DND-41 (cell line): ENCODE measurements around the gene QSER1.

Source experiments
- ATAC-seq: fragments of 200-7000 bp; cut with Tn5 transposase; 3 replicates; pipeline ENCODE4 v1.9.1; 2021; ENCODE audit warnings: low read depth; ENCODE audit not compliant: insufficient read depth
- DNase-seq: peaks from one replicate; pipeline ENCODE4 v3.0.0-alpha.2; 2020
- H2AFZ ChIP-seq: 2 replicates; pipeline ENCODE4 v1.6.0; 2012; ENCODE audit warnings: low read depth, low read length
- H3K27ac ChIP-seq: 2 replicates; pipeline ENCODE4 v1.5.1; 2012; ENCODE audit warnings: low read length, inconsistent platforms
- H3K27me3 ChIP-seq: fragments of 200-600 bp; sonication (generic); 2 replicates; pipeline ENCODE4 v1.6.0; 2012; ENCODE audit warnings: low read length, mild to moderate bottlenecking, inconsistent platforms; ENCODE audit not compliant: insufficient read depth, poor library complexity
- H3K36me3 ChIP-seq: 2 replicates; pipeline ENCODE4 v1.5.1; 2012; ENCODE audit warnings: low read length, inconsistent platforms; ENCODE audit not compliant: insufficient read depth
- H3K4me1 ChIP-seq: 2 replicates; pipeline ENCODE4 v1.5.1; 2012; ENCODE audit warnings: mild to moderate bottlenecking, low read length; ENCODE audit not compliant: insufficient read depth
- H3K4me2 ChIP-seq: 2 replicates; pipeline ENCODE4 v1.6.0; 2012; ENCODE audit warnings: mild to moderate bottlenecking, moderate library complexity, low read length, inconsistent platforms; ENCODE audit not compliant: insufficient read depth
- H3K4me3 ChIP-seq, 2 experiments: fragments of 200-600 bp in 1 of 2; shearing (Covaris generic) in 1 of 2; 2 replicates each; pipeline ENCODE4 v1.5.1; 2012 to 2016; ENCODE audit warnings: inconsistent platforms in 2 of 2, low read length in 2 of 2, mild to moderate bottlenecking in 2 of 2, low read depth in 1 of 2, moderate library complexity in 1 of 2
- H3K79me2 ChIP-seq: 2 replicates; pipeline ENCODE4 v1.6.0; 2012; ENCODE audit warnings: low read length, inconsistent platforms; ENCODE audit not compliant: insufficient read depth
- H3K9ac ChIP-seq: 2 replicates; pipeline ENCODE4 v1.6.0; 2012; ENCODE audit warnings: low read depth, mild to moderate bottlenecking, inconsistent platforms, low read length, moderate library complexity
- H3K9me3 ChIP-seq: 2 replicates; pipeline ENCODE4 v1.5.1; 2012; ENCODE audit warnings: low read length, moderate library complexity, mild to moderate bottlenecking, inconsistent platforms; ENCODE audit not compliant: insufficient read depth, severe bottlenecking
- H4K20me1 ChIP-seq: 2 replicates; pipeline ENCODE4 v1.6.0; 2012; ENCODE audit warnings: low read length; ENCODE audit not compliant: insufficient read depth
- EZH2 ChIP-seq: IDR thresholded peaks from 3 replicates; pipeline ENCODE4 v1.6.1; 2012; ENCODE audit warnings: borderline replicate concordance, low read depth, mild to moderate bottlenecking, moderate library complexity, low read length, inconsistent platforms; ENCODE audit not compliant: severe bottlenecking
- TF ChIP-seq, protein P1 (sequence below): IDR thresholded peaks from 2 replicates; pipeline ENCODE4 v1.5.1; 2012; ENCODE audit warnings: borderline replicate concordance, low read length, moderate library complexity, mild to moderate bottlenecking; ENCODE audit not compliant: poor library complexity, severe bottlenecking; ENCODE audit errors: extremely low read depth

QSER1 gene

DNA sequence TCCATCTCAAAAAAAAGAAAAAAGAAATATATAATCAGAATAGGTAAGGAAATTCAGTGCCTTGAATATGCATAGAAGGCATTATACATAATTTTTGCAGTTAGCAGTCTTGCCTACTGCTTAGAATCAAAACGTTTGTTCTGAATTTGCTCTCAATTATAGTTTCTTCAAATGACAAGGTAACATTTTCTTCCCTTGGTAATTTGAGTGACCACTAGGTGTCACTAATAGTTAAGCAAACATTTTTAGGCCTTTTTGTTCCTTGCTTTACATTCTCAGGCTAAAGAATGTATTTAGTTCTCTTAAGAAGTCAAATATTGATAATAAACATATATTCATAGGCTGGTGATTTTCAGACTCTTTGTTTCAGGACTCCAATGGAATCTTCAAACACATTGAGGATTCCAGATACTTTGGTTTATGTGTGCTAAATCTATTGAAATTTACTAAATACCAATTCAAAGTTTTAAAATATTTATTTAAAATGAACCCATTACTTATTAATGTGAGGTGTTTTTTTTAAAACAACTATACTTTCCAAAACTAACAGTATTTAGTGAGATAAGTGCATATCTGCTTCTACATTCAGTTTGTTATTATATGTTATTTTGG is 68.0 kb downstream of the QSER1 start:
- H4K20me1 ChIP-seq, result no peaks in the 10 kb centered on the region
- no peak for DNase-seq

DNA sequence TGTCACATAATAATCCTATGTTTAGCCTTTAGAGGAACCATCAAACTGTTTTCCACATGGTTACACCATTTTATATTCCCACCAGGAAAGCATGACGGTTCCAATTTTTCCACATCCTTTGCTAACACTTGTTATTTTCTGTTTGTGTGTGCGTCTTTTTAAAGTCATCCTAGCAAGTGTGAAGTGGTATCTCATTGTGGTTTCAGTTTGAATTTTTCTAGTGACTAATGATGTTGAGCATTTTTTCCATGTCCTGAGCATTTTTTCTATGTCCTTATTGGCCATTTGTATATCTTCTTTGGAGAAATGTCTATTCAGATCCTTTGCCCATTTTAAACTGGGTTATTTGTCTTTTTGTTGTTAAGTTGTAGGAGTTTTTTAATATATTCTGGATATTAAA is 69.4 kb downstream of the QSER1 start:
- no peak overlapping the region for H3K9ac ChIP-seq
- DNase-seq (no peak), ATAC-seq (no peak)
- no peak overlapping the region for H3K4me3 ChIP-seq
- no peaks in the 10 kb centered on the region for H3K79me2 ChIP-seq
- H3K27ac ChIP-seq, result no peak overlapping the region
- TF ChIP-seq, protein P1, sequence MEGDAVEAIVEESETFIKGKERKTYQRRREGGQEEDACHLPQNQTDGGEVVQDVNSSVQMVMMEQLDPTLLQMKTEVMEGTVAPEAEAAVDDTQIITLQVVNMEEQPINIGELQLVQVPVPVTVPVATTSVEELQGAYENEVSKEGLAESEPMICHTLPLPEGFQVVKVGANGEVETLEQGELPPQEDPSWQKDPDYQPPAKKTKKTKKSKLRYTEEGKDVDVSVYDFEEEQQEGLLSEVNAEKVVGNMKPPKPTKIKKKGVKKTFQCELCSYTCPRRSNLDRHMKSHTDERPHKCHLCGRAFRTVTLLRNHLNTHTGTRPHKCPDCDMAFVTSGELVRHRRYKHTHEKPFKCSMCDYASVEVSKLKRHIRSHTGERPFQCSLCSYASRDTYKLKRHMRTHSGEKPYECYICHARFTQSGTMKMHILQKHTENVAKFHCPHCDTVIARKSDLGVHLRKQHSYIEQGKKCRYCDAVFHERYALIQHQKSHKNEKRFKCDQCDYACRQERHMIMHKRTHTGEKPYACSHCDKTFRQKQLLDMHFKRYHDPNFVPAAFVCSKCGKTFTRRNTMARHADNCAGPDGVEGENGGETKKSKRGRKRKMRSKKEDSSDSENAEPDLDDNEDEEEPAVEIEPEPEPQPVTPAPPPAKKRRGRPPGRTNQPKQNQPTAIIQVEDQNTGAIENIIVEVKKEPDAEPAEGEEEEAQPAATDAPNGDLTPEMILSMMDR, result no peak
- TF ChIP-seq EZH2, result no peak
- H3K4me2 ChIP-seq, result no peak overlapping the region
- H3K9me3 ChIP-seq, result no peaks in the 10 kb centered on the region
- no peaks in the 10 kb centered on the region for H3K4me1 ChIP-seq
- no peaks in the 10 kb centered on the region for H4K20me1 ChIP-seq
- peaks cover 78% of the 10 kb centered on the region for H3K36me3 ChIP-seq
- H2AFZ ChIP-seq, result no peak overlapping the region
- no peaks in the 10 kb centered on the region for H3K27me3 ChIP-seq

More for the DNA sequence above, 68.0 kb downstream of the QSER1 start:
- Histone ChIP-seq H3K9me3 (no peaks in the 10 kb centered on the region), H3K4me2 (no peak overlapping the region), H3K79me2 (no peaks in the 10 kb centered on the region), H3K9ac (no peak overlapping the region), H3K27ac (no peak overlapping the region), H2AFZ (no peak overlapping the region), H3K4me3 (no peak overlapping the region), H3K4me1 (no peaks in the 10 kb centered on the region), H3K27me3 (no peaks in the 10 kb centered on the region), H3K36me3 (peaks cover 77% of the 10 kb centered on the region)
- ATAC-seq, result peak; percentile 61
- TF ChIP-seq, protein P1, result peak; percentile 80
- no peak for TF ChIP-seq EZH2

DNA sequence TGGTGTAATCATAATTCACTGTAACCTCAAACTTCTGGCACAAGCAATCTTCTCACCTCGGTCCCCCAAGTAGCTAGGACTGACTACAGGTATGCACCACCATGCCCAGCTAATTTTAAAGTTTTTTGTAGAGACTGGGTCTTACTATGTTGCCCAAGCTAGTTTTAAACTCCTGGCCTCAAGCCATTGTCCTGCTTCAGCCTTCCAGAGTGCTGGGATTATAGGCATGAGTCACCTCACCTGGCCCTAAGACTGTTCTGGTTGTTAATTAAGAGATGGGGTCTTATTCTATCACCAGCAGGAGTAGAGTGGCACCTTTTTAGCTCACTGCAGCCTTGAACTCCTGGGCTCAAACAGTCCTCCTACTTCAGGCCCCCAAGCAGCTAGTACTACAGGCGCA is 71.1 kb downstream of the QSER1 start:
- H3K27ac ChIP-seq, result no peak overlapping the region
- ATAC-seq (no peak), DNase-seq (no peak)
- no peaks in the 10 kb centered on the region for H3K9me3 ChIP-seq
- no peaks in the 10 kb centered on the region for H3K4me1 ChIP-seq
- no peak for TF ChIP-seq EZH2
- TF ChIP-seq, protein P1, result no peak
- no peak overlapping the region for H3K9ac ChIP-seq
- no peaks in the 10 kb centered on the region for H3K79me2 ChIP-seq
- H4K20me1 ChIP-seq, result no peaks in the 10 kb centered on the region
- no peak overlapping the region for H3K4me3 ChIP-seq
- no peaks in the 10 kb centered on the region for H3K27me3 ChIP-seq
- H2AFZ ChIP-seq, result no peak overlapping the region
- no peak overlapping the region for H3K4me2 ChIP-seq
- H3K36me3 ChIP-seq, result peaks cover 72% of the 10 kb centered on the region
